ENCODE results near the gene TSPAN18. TPM values are rescaled to one million over a fixed set of nuclear protein-coding genes. Genes with fewer than 3 reads are reported as not detected.

The TSPAN18 gene
- total RNA-seq, 1 donor: under 0.01 TPM

- no peak for DNase-seq (ENCODE audit: low read depth)
- no peak overlapping the region for H3K4me3 ChIP-seq (ENCODE audit: low read depth, low read length)
- TF ChIP-seq, protein P1, sequence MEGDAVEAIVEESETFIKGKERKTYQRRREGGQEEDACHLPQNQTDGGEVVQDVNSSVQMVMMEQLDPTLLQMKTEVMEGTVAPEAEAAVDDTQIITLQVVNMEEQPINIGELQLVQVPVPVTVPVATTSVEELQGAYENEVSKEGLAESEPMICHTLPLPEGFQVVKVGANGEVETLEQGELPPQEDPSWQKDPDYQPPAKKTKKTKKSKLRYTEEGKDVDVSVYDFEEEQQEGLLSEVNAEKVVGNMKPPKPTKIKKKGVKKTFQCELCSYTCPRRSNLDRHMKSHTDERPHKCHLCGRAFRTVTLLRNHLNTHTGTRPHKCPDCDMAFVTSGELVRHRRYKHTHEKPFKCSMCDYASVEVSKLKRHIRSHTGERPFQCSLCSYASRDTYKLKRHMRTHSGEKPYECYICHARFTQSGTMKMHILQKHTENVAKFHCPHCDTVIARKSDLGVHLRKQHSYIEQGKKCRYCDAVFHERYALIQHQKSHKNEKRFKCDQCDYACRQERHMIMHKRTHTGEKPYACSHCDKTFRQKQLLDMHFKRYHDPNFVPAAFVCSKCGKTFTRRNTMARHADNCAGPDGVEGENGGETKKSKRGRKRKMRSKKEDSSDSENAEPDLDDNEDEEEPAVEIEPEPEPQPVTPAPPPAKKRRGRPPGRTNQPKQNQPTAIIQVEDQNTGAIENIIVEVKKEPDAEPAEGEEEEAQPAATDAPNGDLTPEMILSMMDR (IDR thresholded peaks at IDR 0.05; ENCODE audit: insufficient read depth, low read depth, low read length): no peak
Measured at GRCh38 chr11:44690651-44691050, 36.1 kb upstream of the TSPAN18 start.

DNA sequence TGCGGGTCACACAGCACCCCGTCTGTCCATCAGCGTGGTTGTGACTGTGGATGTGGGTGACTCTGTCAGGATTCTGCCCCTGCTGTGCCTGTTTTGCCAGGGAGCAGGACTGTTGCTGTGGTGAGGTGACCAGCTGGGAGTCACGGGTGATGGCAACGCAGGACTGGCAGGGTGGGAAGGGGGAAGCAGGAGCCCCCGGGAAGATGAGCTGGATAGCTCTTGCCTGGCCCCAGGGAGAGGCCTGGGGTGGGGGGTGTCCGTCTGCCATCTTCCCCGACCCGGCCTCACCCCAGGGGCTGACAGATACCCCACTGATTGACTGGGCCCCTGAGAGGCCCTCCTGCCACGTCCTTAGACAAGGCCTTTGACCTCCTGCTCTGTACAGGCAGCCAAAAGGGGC lies 34.3 kb upstream of the TSPAN18 start:
- DNase-seq (ENCODE audit: low read depth): no peak
- no peak overlapping the region for H3K4me3 ChIP-seq (ENCODE audit: low read depth, low read length)
- TF ChIP-seq, protein P1 (IDR thresholded peaks at IDR 0.05; ENCODE audit: insufficient read depth, low read depth, low read length): no peak

DNA sequence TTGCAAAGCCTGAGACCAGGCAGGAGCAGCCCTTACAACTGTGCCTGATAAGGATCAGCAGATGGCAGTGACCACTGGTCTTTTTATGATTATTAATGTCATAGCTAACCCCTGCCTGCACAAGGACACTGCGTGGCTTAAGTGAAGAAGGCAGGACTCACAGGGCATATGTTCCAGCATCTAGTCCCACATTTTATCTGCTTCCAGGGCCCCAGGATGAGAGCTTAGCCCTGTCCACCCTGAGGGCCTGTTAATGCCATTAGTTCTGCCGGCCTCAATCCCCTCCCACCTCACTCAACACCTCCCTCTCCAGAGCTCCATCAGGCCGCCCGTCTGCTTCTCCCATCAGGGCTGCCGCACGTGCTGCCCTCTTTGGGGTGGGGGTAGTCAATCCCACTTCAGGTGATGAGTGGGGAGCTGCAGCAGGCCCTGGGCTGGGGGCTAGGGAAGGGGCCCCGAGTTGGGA lies 33.1 kb upstream of the TSPAN18 start:
- no peak overlapping the region for H3K4me3 ChIP-seq (ENCODE audit: low read depth, low read length)
- TF ChIP-seq, protein P1 (IDR thresholded peaks at IDR 0.05; ENCODE audit: insufficient read depth, low read depth, low read length): no peak
- no peak for DNase-seq (ENCODE audit: low read depth)

GRCh38 chr11:44694443-44694842 lies 32.3 kb upstream of the TSPAN18 start:
- no peak for DNase-seq (ENCODE audit: low read depth)
- TF ChIP-seq, protein P1 (IDR thresholded peaks at IDR 0.05; ENCODE audit: insufficient read depth, low read depth, low read length): no peak
- H3K4me3 ChIP-seq (ENCODE audit: low read depth, low read length): no peak overlapping the region

GRCh38 chr11:44695169-44695833 lies 31.5 kb upstream of the TSPAN18 start:
- DNase-seq (ENCODE audit: low read depth): no peak
- no peak overlapping the region for H3K4me3 ChIP-seq (ENCODE audit: low read depth, low read length)
- TF ChIP-seq, protein P1 (IDR thresholded peaks at IDR 0.05; ENCODE audit: insufficient read depth, low read depth, low read length): no peak

DNA sequence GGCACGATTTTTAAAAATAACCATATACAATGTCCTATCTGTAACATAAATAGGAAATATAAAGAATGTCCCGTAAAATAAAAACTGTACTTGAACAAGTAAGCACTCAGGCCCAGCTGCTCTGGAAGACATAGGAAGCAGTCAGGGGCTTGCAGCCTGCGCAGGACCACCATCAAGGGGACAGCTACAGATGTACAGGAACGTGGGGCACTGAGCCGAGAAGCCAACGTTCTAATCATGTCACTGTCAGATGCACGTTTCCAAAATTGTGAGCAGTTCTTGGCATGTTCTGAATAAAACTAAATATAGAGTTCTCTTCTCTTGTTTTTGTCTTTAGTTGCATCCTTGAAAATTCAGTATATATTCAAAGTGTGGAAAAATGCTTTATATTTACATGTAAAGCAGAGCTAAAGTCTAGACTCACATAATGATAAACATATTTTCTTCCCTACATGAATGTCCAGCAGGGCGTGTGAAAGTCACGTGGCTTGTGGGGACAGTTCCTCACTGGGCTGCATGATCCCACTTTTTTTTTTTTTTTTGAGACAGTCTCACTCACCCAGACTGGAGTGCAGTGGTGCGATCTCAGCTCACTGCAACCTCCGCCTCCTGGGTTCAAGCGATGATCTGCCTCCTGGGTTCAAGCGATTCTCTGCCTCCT lies 28.4 kb upstream of the TSPAN18 start:
- no peak overlapping the region for H3K4me3 ChIP-seq (ENCODE audit: low read depth, low read length)
- no peak for DNase-seq (ENCODE audit: low read depth)
- TF ChIP-seq, protein P1 (IDR thresholded peaks at IDR 0.05; ENCODE audit: insufficient read depth, low read depth, low read length): no peak

All from fibroblast of villous mesenchyme (primary cell).